MG63 (cell line): ENCODE measurements around the gene RHOA. TPM values are rescaled to one million over a fixed set of nuclear protein-coding genes. Genes with fewer than 3 reads are reported as not detected.
"Not testable (repeated sequence)": the region's sequence is repeated elsewhere in the genome, so short reads cannot be mapped to it uniquely, and the experiment has no call there.

Source experiments
- DNase-seq: peaks from one replicate; pipeline ENCODE4 v3.0.0-alpha.2; 2020
- H3K27me3 ChIP-seq: fragments of 250-450 bp; sonication (Bioruptor Pico); 2 replicates; pipeline ENCODE4 v1.5.1; 2020; ENCODE audit warnings: mild to moderate bottlenecking, moderate library complexity
- H3K36me3 ChIP-seq: fragments of 250-450 bp; sonication (Bioruptor Pico); 2 replicates; pipeline ENCODE4 v1.5.1; 2020; ENCODE audit warnings: mild to moderate bottlenecking, moderate library complexity
- H3K4me3 ChIP-seq: fragments of 250-450 bp; sonication (Bioruptor Pico); 2 replicates; pipeline ENCODE4 v1.5.1; 2020; ENCODE audit warnings: mild to moderate bottlenecking, moderate library complexity
- H3K9me3 ChIP-seq: fragments of 250-450 bp; sonication (Bioruptor Pico); 2 replicates; pipeline ENCODE4 v1.5.1; 2020; ENCODE audit warnings: mild to moderate bottlenecking, moderate library complexity
- total RNA-seq: library from RNA; depleted of rRNA; stranded (reverse); fragments of >200 nt; shearing (Covaris generic); gene quantifications from 2 replicates; pipeline ENCODE4 v1.2.3, GENCODE V29; 2014; ENCODE audit warnings: low replicate concordance

Gene RHOA
- total RNA-seq, 1 experiment from 2014 or later, result 495 TPM

DNA sequence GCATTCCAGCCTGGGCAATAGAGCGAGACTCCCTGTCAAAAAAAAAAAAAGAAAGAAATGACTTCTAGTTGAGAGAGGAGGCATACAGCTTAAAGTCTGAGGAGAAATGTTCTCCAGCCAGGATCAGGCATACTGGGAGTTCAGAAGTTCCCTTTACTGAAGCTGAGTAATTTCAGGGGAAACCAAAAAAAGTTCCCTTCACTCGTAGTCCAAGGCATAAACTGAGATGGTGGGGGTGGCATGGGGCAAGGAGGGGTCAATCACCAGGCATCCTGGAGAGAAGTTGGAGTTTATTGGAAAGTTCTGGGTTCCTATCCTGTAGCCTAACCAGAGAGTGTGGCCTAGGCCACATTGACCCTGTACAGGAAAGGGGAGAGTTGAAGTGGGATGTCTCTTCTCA lies 59.5 kb downstream of the RHOA start:
- Histone ChIP-seq H3K27me3 (no peaks in the 10 kb centered on the region), H3K36me3 (peaks cover 15% of the 10 kb centered on the region), H3K9me3 (no peaks in the 10 kb centered on the region), H3K4me3 (no peak overlapping the region)
- DNase-seq, result no peak

DNA sequence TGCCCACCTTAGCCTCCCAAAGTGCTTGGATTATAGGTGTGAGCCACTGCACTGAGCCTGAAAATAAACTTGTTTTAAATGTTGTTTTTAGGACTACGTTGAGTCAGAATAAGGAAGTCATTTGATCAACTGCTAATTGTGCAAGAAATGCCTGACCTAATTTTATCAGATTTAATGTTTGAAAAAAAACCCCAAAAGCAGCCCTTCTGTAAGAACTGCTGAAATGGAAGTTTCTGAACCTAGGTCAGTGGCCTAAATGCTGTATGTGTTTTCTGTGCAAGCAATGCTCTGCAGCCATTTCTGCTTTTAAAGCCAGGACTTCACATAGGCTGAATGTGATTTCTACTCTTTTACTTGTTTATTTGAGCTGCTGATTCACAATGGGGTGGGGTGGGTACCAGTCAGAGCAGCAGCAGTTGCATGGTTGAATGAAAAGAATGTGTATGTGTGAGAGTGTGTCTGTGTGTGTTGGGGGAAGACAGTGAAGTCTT lies 60.2 kb downstream of the RHOA start:
- no peak overlapping the region for H3K4me3 ChIP-seq

DNA sequence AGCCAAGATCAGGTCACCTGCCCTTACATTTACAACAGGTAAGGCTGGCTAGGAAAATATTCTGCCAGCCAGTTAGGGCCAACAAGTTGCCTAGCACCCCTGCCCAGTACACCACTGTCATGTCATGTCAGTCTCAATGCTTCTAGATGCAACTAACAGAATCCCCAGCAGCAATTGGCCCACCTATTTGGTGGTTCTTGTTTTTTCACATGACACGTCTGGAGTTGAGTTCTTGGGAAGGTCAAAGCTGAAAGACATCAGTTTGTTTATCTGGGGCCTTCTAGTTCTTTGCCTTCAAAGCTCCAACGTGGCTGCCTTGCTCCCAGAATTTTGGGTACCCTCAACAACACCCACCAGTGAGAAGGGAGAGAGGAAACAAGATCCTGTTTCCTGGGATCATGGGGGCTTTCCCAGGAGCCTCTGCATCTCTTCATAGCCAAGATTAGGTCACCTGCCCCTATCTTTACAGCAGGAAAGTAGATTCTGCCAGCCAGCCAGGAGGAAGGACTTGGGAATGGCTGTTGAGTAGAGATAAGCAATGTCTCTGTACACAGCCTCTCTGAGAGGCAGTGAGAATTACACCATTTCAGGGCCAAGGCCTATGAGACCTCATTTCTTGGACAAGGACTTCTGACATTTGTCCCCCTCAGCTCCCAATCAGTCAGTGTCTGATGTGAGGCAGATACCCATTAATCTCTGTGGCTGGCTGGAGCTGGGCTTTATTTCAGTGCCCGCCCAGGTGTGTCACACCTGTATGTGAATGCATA lies 62.2 kb downstream of the RHOA start:
- DNase-seq, result no peak
- no peaks in the 10 kb centered on the region for H3K36me3 ChIP-seq
- H3K9me3 ChIP-seq, result no peaks in the 10 kb centered on the region
- no peaks in the 10 kb centered on the region for H3K27me3 ChIP-seq
- H3K4me3 ChIP-seq, result no peak overlapping the region

More for the DNA sequence above, 60.2 kb downstream of the RHOA start:
- DNase-seq, result peak; percentile 62
- Histone ChIP-seq H3K36me3 (peaks cover 13% of the 10 kb centered on the region), H3K9me3 (no peaks in the 10 kb centered on the region), H3K27me3 (no peaks in the 10 kb centered on the region)

DNA sequence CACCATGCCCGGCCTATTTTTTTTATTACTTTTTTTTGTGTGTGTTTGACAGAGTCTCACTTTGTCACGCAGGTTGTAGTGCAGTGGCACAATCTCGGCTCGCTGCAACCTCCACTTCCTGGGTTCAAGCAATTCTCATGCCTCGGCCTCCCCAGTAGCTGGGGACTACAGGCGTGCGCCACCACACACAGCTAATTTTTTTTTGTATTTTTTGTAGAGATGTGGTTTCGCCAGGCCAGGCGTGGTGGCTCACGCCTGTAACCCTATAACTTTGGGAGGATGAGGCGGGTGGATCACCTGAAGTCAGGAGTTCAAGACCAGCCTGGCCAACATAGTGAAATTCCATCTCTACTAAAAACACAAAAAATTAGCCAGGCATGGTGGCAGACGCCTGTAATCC lies 63.4 kb downstream of the RHOA start:
- not testable (repeated sequence) for H3K9me3 ChIP-seq, H3K4me3 ChIP-seq, H3K36me3 ChIP-seq, H3K27me3 ChIP-seq, DNase-seq

DNA sequence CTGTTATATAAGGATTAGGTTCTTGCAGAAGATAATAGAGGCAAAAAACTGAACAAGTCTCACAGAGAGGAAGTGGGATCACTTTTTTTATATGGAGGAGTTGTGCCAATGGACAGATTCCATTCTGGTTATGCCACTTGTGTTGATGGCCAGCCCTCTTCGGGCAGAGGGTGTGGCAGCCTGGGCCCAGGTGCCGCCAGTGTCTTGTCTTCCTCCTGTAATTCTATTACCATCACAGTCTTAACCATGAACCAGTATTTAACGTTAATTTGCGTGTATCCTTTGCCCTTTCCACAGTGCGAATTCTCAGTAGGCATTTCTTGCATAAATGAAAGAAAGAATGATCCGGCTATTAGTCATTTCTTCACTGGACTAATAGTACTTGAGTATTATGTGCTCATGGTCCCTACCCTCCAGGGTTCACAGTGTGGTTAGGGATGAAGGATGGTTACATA lies 65.0 kb downstream of the RHOA start:
- H3K9me3 ChIP-seq, result no peaks in the 10 kb centered on the region
- no peaks in the 10 kb centered on the region for H3K27me3 ChIP-seq
- no peaks in the 10 kb centered on the region for H3K36me3 ChIP-seq
- peak; percentile 65 for DNase-seq
- 0 out of 2 replicates have a peak overlapping the region, but pooled peaks have one; percentile 11 for H3K4me3 ChIP-seq

DNA sequence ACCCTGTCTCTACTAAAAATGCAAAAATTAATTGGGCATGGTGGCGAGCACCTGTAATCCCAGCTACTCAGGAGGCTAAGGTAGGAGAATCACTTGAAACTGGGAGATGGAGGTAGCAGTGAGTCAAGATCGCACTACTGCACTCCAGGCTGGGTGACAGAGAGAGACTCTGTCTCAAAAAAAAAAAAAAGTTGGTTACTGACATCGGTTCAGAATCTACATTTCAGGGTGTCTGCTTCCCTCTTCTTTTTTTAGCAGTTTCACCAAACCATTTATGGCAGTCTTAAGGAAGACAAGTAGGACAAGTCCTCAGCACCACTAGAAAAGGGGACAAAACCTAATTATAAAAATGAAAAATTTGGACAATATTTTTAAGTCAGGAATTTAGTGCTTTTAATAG lies 68.6 kb downstream of the RHOA start:
- Histone ChIP-seq H3K36me3 (no peaks in the 10 kb centered on the region), H3K4me3 (no peak overlapping the region), H3K27me3 (no peaks in the 10 kb centered on the region), H3K9me3 (no peaks in the 10 kb centered on the region)
- no peak for DNase-seq

DNA sequence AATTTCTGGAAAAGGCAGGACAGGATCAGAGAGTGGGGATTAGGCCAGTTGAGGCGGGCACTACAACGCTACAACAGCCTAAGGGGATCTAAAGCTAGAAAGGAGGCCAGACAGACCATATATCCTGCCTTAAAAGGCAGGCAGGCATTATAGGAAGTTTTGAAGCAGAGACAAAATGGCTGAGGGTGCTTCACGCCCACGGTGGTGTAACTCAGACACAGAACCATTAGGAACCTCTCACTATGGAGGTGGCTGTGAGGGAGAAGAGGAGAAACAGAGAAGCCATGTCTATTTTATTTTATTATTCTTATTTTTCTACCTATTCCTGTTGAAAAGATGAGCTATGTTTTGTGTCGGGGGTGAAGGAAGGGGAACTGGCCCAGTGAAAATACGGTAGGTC lies 69.8 kb downstream of the RHOA start:
- H3K9me3 ChIP-seq, result no peaks in the 10 kb centered on the region
- no peaks in the 10 kb centered on the region for H3K36me3 ChIP-seq
- DNase-seq, result no peak
- H3K4me3 ChIP-seq, result no peak overlapping the region
- H3K27me3 ChIP-seq, result no peaks in the 10 kb centered on the region

DNA sequence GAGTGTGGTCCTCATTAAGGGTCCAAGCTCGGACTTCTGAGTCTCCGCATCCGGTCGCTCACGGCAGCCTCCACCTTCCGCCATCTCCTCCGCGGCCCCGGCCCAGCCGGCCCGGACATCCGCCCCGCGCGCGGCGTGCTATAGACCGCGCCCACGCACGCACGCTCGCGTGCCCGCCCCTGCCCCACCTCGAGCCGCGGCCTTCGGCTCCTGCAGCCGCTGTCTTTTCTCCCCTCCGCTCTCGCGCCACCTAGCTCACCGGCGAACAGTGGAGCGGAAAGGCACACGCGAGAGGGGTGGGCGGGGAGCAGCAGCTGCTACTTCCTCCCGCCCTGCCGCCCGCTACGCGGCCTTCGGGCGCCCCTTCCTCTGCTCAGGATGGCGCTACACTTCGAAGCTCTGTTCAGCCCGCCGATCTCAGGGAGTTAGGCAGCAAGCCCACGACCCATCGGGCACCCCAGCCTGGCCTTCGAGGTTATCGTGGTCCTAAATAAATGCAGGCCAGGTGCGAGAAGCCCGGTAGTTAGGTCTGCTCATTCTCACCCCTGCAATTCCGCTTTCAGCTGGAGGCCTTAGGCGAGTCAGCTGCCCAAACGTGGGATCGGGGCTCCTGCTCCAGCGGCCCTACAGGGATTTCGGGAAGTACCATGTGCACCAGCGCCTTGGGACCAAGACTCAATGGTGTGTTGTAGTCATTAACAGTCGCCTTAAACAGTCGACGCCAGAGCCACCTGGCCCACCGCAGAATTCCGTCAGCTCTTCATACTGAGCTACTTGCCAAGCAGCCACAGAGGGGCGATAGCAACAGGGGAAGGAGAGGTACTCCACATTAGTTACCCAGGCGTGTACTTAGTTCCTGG lies 71.6 kb downstream of the RHOA start, which contains the start of gene USP4:
TSS of gene USP4 (minus strand) at position 113 of the 860 bp plus-strand sequence. CDS start at position 84, 29 bp downstream.
- Histone ChIP-seq H3K9me3 (no peaks in the 10 kb centered on the region), H3K4me3 (peak within 1 kb of the TSS; percentile 72), H3K27me3 (no peaks in the 10 kb centered on the region), H3K36me3 (peaks cover 4% of the 10 kb centered on the region)
- peak; percentile 91 for DNase-seq

DNA sequence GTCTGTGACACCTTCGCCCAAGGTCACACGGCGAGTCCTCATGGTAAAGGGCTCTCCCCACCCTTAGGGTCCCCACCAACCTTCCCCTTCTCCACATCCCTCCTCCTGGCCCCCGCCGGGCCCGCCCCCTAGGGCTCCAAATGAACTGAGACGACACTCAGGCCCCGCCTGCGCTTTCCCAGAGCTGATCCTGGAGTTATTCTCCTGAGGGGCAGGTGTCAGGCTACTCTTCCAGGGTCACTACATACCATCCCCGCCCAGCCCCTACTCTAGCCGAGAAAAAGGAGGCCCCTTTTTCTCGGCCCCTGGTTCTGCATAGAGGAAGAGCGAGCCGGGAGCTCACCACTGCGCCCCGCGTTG lies 72.2 kb downstream of the RHOA start:
- peak overlapping the region; percentile 72 for H3K4me3 ChIP-seq
- H3K27me3 ChIP-seq, result no peaks in the 10 kb centered on the region
- no peaks in the 10 kb centered on the region for H3K9me3 ChIP-seq
- H3K36me3 ChIP-seq, result peaks cover 10% of the 10 kb centered on the region
- DNase-seq, result peak; percentile 24

DNA sequence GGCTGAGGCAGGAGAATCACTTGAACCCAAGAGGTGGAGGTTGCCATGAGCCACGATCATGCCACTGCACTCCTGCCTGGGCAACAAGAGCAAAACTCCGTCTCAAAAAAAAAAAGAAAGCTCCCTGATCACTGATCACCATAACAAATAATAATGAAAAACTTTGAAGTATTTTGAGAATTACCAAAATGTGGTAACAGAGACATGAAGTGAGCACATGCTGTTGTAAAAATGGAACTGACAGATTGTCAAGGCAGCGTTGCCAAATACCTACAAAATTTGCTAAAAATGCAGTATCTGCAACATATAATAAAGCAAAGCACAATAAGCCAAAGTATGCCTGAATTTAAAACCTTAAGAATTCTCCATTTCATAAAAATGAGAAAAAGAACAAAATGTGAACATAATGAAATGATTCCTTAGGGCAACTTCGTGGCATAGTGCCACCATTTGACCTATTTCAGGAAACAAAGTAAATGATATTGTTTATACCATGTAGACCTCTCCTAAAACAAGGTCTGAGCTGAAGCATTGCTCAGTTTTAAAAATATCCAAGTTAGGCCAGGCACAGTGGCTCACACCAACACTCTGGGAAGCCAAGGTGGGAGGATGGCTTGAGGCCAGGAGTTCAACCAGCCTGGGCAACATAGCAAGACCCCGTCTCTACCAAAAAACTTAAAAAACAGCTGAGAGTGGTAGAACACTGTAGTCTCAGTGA lies 77.7 kb downstream of the RHOA start:
- peaks cover 27% of the 10 kb centered on the region for H3K36me3 ChIP-seq
- no peak for DNase-seq
- no peaks in the 10 kb centered on the region for H3K9me3 ChIP-seq
- H3K4me3 ChIP-seq, result no peak overlapping the region
- no peaks in the 10 kb centered on the region for H3K27me3 ChIP-seq

DNA sequence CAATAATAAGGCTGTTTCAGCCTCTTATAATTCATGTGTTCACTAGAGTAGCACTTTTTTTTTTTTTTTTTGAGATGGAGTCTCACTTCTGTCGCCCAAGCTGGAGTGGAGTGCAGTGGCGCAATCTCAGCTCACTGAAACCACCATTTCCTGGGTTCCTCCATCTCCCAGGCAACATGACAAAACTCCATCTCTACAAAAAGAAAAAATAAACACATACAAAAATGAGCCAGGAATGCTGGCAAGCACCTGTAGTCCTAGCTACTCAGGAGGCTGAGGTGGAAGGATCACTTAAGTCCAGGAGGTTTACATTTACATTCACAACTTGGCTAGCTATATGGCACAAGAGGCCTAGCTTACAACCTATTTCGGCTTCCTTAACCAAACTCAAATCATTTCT lies 78.7 kb downstream of the RHOA start:
- Histone ChIP-seq H3K27me3 (no peaks in the 10 kb centered on the region), H3K9me3 (no peaks in the 10 kb centered on the region), H3K4me3 (no peak overlapping the region), H3K36me3 (peaks cover 27% of the 10 kb centered on the region)
- no peak for DNase-seq

DNA sequence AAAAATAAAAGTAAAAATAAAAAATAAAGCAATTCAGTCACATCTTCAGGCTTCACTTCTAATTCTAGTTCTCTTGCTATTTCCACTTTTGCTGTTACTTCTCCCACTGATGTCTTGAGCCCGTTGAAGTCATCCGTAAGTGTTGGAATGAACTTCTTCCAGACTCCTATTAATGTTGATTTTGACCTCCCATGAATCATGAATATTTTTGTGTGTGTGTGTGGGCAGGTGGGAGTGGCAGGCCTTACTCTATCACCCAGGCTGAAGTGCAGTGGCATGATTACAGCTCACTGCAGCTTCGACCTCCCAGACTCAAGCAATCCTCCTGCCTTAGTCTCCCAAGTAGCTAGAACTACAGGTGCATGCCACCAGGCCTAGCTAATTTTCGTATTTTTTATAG lies 82.6 kb downstream of the RHOA start:
- Histone ChIP-seq H3K36me3 (peaks cover 21% of the 10 kb centered on the region), H3K4me3 (no peak overlapping the region), H3K27me3 (no peaks in the 10 kb centered on the region), H3K9me3 (no peaks in the 10 kb centered on the region)
- no peak for DNase-seq

DNA sequence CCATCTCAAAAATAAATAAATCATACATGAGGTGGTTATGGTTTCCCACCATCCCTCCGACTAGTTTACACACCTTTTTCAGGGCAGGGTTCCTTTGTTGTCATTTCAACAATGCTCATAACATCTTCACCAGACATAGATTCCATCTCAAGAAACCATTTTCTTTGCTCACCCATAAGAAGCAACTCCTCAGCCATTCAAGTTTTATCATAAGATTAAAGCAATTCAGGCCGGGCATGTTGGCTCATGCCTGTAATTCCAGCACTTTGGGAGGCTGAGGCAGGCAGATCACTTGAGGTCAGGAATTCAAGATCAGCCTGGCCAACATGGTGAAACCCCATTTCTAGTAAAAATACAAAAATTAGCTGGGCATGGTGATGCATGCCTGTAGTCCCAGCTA lies 83.4 kb downstream of the RHOA start:
- H3K36me3 ChIP-seq, result peaks cover 12% of the 10 kb centered on the region
- not testable (repeated sequence) for H3K27me3 ChIP-seq, DNase-seq, H3K4me3 ChIP-seq, H3K9me3 ChIP-seq

DNA sequence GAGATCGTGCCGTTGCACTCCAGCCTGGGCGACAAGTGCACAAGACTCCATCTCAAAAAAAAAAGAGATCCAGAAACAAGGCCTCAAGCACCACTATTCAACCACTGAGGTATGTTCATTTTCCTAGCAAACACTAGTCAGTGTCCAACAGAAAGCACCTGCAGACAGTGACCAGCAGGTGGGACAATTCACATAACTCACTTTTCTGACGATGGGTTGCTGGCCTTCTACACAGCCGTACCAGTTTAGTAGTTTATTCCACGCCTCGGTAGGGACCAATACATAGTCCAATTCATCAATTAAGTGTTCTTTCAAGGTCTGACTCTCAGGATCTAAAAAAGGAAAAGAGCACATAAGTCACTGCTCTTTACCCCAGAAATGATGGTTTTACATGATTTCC lies 84.3 kb downstream of the RHOA start:
- H3K4me3 ChIP-seq, result no peak overlapping the region
- no peaks in the 10 kb centered on the region for H3K27me3 ChIP-seq
- no peaks in the 10 kb centered on the region for H3K9me3 ChIP-seq
- peaks cover 10% of the 10 kb centered on the region for H3K36me3 ChIP-seq
- no peak for DNase-seq

DNA sequence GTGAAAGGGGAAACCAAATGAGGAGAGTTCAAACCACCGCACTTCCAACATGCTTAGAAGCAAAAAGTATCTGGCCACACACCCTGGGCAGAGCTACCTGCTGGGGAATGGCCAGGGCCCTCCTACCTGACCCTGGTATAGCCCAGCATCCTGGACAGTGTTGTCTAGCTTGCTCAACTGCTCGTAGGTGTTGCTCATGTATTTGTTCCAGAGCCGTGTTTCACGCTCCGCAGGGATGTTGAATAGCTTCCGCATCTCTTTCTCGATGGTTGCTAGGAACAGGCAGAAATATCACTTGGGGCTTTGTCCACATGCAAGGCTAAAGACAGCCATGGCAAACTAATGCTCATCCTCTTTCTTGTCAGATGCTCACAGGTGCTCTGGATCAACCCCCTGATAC lies 87.0 kb downstream of the RHOA start:
- no peaks in the 10 kb centered on the region for H3K27me3 ChIP-seq
- H3K4me3 ChIP-seq, result no peak overlapping the region
- DNase-seq, result no peak
- peaks cover 12% of the 10 kb centered on the region for H3K36me3 ChIP-seq
- H3K9me3 ChIP-seq, result no peaks in the 10 kb centered on the region

DNA sequence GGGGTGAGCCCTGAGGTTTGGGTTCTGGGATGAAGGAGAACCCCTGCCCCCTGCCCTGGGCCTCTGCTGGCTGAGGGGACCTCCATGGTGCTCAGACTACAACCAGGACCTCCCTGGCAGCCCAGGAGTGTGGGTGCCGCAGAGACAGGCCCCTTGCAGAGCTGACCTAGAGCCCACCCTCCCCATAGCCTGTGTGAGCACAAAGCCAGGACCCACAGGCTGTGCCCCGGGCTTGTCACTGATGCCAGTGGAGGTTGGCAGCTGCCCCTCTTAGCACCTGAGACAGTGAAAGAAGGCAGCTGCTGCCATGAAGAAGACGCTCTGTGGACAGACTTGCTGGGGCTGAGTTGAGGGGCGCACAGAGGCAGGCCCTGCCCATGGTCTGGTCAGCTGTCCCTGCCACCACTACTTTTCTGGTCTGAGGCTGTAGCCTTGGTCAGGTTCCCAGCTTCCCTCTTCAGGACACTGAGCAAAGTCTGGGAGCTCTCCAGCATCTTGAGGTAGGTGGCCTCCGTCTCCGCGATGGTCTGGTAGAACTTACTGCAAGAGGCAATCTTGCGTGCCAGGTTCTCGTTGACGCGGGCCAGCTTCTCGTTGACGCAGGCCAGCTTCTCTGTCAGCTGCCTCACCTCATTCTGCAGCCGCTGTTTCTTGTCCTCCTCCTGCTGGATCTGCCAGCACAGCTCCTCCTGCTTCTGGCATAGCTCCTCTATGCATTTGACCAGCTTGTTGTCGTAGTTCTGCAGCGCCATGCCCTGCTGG lies 94.9 kb downstream of the RHOA start:
- Histone ChIP-seq H3K4me3 (no peak overlapping the region), H3K27me3 (no peaks in the 10 kb centered on the region), H3K36me3 (peaks cover 2% of the 10 kb centered on the region), H3K9me3 (no peaks in the 10 kb centered on the region)
- DNase-seq, result no peak
